ENCODE data around the gene SYNJ2. TPM values are rescaled to one million over a fixed set of nuclear protein-coding genes. Genes with fewer than 3 reads are reported as not detected.

Gene SYNJ2
- total and polyA plus RNA-seq, 2 of the 4 experiments (the other 2 are of a cell fraction), result 40.8 to 45.2 TPM

- TF ChIP-seq, protein P1, sequence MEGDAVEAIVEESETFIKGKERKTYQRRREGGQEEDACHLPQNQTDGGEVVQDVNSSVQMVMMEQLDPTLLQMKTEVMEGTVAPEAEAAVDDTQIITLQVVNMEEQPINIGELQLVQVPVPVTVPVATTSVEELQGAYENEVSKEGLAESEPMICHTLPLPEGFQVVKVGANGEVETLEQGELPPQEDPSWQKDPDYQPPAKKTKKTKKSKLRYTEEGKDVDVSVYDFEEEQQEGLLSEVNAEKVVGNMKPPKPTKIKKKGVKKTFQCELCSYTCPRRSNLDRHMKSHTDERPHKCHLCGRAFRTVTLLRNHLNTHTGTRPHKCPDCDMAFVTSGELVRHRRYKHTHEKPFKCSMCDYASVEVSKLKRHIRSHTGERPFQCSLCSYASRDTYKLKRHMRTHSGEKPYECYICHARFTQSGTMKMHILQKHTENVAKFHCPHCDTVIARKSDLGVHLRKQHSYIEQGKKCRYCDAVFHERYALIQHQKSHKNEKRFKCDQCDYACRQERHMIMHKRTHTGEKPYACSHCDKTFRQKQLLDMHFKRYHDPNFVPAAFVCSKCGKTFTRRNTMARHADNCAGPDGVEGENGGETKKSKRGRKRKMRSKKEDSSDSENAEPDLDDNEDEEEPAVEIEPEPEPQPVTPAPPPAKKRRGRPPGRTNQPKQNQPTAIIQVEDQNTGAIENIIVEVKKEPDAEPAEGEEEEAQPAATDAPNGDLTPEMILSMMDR (conservative IDR thresholded peaks at IDR 0.05; ENCODE audit: low read depth, low read length), result no peak
These were observed 75.7 kb downstream of the SYNJ2 start (continued) for GRCh38 chr6:158057213-158057987.

DNA sequence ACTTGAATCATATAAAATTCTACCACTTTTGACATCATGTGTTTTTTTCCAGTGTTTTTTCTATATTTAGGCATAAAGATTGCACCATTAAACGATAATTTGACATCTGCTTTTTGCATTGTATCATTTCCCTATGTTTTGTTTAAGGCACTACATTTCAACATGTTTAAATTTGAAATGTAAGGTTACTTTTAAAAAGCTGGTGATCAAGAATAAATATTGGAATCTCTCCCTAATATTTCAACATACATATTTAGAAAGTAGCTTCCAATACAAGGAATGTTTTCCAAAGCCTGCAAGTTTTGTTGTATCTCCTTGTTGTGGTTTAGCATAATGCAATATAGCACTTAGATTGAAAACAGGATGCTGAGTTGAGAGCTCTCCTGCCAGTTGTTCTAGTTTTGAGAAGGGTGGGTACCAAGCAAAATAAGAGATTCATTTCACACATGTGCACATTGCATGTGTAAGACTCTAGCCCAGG lies 76.5 kb downstream of the SYNJ2 start:
- BruUV-seq (replicated peaks), result no TSS peak
- Histone ChIP-seq H2AK9ac (replicated peaks; ENCODE audit: low read depth, low read length, poor library complexity) (no peak overlapping the region), H3K27me3 (ENCODE audit: control insufficient read depth, insufficient read depth, low read length) (no peaks in the 10 kb centered on the region), H3K23ac (ENCODE audit: low read depth, low read length) (peak overlapping the region; percentile 33; the same call in 1 of the 2 replicates), H3K27ac (ENCODE audit: insufficient read depth, low read length) (peak overlapping the region; percentile 81), H2AK5ac (ENCODE audit: low read depth, low read length) (peak overlapping the region; percentile 97), H2BK120ac (ENCODE audit: low read depth, low read length) (peak overlapping the region; percentile 89), H3K9me1 (ENCODE audit: insufficient read depth, low read length) (peaks cover 45% of the 10 kb centered on the region), H2AFZ (replicated peaks; ENCODE audit: low read length, poor library complexity) (no peak overlapping the region), H4K5ac (ENCODE audit: low read depth, low read length) (peak overlapping the region; percentile 62; the same call in 1 of the 2 replicates), H3K9me3 (ENCODE audit: control insufficient read depth, insufficient read depth, low read length) (no peaks in the 10 kb centered on the region), H3K4ac (ENCODE audit: low read depth, low read length) (peak overlapping the region; percentile 95), H3K79me1 (ENCODE audit: low read depth in 1 of 2, low read length in 2 of 2) (peaks cover 29 to 77% of the 10 kb centered on the region in 2 experiments), H4K8ac (ENCODE audit: low read depth in 2 of 2, low read length in 2 of 2) (peak overlapping the region; percentile 92 to 93; a peak in 3 of 4 replicates), H3K36me3 (ENCODE audit: control insufficient read depth, insufficient read depth, low read length) (peaks cover 35% of the 10 kb centered on the region), H3K14ac (replicated peaks; ENCODE audit: low read depth, low read length) (peak overlapping the region; percentile 5; the same call in 1 of the 2 replicates), H3K9ac (ENCODE audit: low read depth, low read length) (no peak overlapping the region), H2BK5ac (ENCODE audit: low read depth, low read length, poor library complexity, severe bottlenecking) (peak overlapping the region; percentile 86), H3K4me2 (ENCODE audit: low read depth, low read length) (no peak overlapping the region), H4K91ac (ENCODE audit: insufficient read depth, low read depth, low read length) (peak overlapping the region; percentile 74), H4K20me1 (ENCODE audit: insufficient read depth, low read length) (no peaks in the 10 kb centered on the region), H3K4me1 (ENCODE audit: control insufficient read depth, insufficient read depth, low read length) (peaks cover 35% of the 10 kb centered on the region), H2BK20ac (ENCODE audit: low read depth, low read length) (peak overlapping the region; percentile 82; the same call in 1 of the 2 replicates), H2BK15ac (ENCODE audit: low read depth, low read length) (peak overlapping the region; percentile 91; the same call in 2 of the 3 replicates), H3K56ac (ENCODE audit: extremely low read depth, insufficient read depth, low read length) (peak overlapping the region; percentile 39; the same call in 1 of the 2 replicates), H3K18ac (ENCODE audit: low read depth, low read length) (peak overlapping the region; percentile 53), H3K4me3 (ENCODE audit: insufficient read depth, low read depth, low read length) (no peak overlapping the region)
- CTCF ChIA-PET, result no interaction called here
- WGBS, 2 experiments (ENCODE audit: extremely low coverage in 2 of 2, insufficient read length in 1 of 2), result no CpG with 5 or more reads among the region's 1 CpG
- DNase-seq (no peak), ATAC-seq (ENCODE audit: low read depth) (no peak)
- dilution Hi-C loops (cut with HindIII; ENCODE audit: low sequenced_read_pairs, unreplicated experiment) (no loop called here), in situ Hi-C loops (cut with MboI; ENCODE audit: low sequenced_read_pairs) (no loop called here), intact Hi-C loops (cut with micrococcal nuclease) (no loop called here)
- POLR2A ChIA-PET (ENCODE audit: unreplicated experiment), result no interaction called here
- no peak for TF ChIP-seq CEBPB (IDR thresholded peaks at IDR 0.05; ENCODE audit: low read depth, low read length)
- TF ChIP-seq FOS (IDR thresholded peaks at IDR 0.05; ENCODE audit: low read depth, low read length), result no peak
- no peak for TF ChIP-seq CHD1 (IDR thresholded peaks at IDR 0.05; ENCODE audit: low read depth, low read length)
- TF ChIP-seq SMC3 (IDR thresholded peaks at IDR 0.05; ENCODE audit: low read depth, low read length), result no peak
- TF ChIP-seq, protein P2, sequence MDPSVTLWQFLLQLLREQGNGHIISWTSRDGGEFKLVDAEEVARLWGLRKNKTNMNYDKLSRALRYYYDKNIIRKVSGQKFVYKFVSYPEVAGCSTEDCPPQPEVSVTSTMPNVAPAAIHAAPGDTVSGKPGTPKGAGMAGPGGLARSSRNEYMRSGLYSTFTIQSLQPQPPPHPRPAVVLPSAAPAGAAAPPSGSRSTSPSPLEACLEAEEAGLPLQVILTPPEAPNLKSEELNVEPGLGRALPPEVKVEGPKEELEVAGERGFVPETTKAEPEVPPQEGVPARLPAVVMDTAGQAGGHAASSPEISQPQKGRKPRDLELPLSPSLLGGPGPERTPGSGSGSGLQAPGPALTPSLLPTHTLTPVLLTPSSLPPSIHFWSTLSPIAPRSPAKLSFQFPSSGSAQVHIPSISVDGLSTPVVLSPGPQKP (IDR thresholded peaks at IDR 0.05; ENCODE audit: borderline replicate concordance, low read depth, low read length), result no peak
- TF ChIP-seq MAFK (IDR thresholded peaks at IDR 0.05; ENCODE audit: low read depth, low read length), result no peak
- no peak for TF ChIP-seq RCOR1 (IDR thresholded peaks at IDR 0.05; ENCODE audit: insufficient replicate concordance, low read length)
- TF ChIP-seq, protein P1 (conservative IDR thresholded peaks at IDR 0.05; ENCODE audit: low read depth, low read length), result no peak
- no peak for TF ChIP-seq MXI1 (IDR thresholded peaks at IDR 0.05; ENCODE audit: borderline replicate concordance, low read depth, low read length)
